Lung (tissue), 12 donors: ENCODE measurements around the gene HOXB9. TPM values are rescaled to one million over a fixed set of nuclear protein-coding genes. Genes with fewer than 3 reads are reported as not detected.

Source experiments
- ATAC-seq: fragments of 200-7000 bp; cut with Tn5 transposase; one replicate; pipeline ENCODE4 v1.9.1; 2020; ENCODE audit warnings: moderate number of reproducible peaks; ENCODE audit not compliant: insufficient read depth, low FRiP score
- DNase-seq, 3 donors: peaks; one replicate each; pipeline ENCODE4 v3.0.0-alpha.2; 2013 to 2017
- H3K27ac ChIP-seq, 2 donors: one replicate each; pipeline ENCODE4 v1.5.1; 2013; ENCODE audit warnings: mild to moderate bottlenecking in 2 of 2, moderate library complexity in 2 of 2, control low read depth in 1 of 2, inconsistent platforms in 1 of 2, low read depth in 1 of 2, low read length in 1 of 2
- H3K27me3 ChIP-seq, 3 donors: one replicate each; pipeline ENCODE4 v1.5.1; 2013; ENCODE audit warnings: low read length in 2 of 3; ENCODE audit not compliant: control insufficient read depth in 3 of 3, insufficient read depth in 3 of 3
- H3K36me3 ChIP-seq, 4 donors: one replicate each; pipeline ENCODE4 v1.5.1; 2013; ENCODE audit warnings: low read length in 4 of 4, mild to moderate bottlenecking in 1 of 4, moderate library complexity in 1 of 4; ENCODE audit not compliant: control insufficient read depth in 4 of 4, insufficient read depth in 4 of 4
- H3K4me1 ChIP-seq, 5 donors: one replicate each; pipeline ENCODE4 v1.5.1; 2013; ENCODE audit warnings: low read length in 5 of 5, mild to moderate bottlenecking in 2 of 5, moderate library complexity in 1 of 5; ENCODE audit not compliant: control insufficient read depth in 5 of 5, insufficient read depth in 5 of 5
- H3K4me3 ChIP-seq: one replicate; pipeline ENCODE4 v1.5.1; 2013; ENCODE audit warnings: mild to moderate bottlenecking, control low read depth, moderate library complexity
- H3K9ac ChIP-seq, 2 donors: one replicate each; pipeline ENCODE4 v1.5.1; 2013; ENCODE audit warnings: low read length in 2 of 2, control low read depth in 1 of 2; ENCODE audit not compliant: insufficient read depth in 1 of 2
- H3K9me3 ChIP-seq, 4 donors: one replicate each; pipeline ENCODE4 v1.5.1; 2013; ENCODE audit warnings: low read length in 3 of 4, mild to moderate bottlenecking in 1 of 4, moderate library complexity in 1 of 4; ENCODE audit not compliant: control insufficient read depth in 4 of 4, insufficient read depth in 3 of 4
- WGBS, 2 donors: extraction: QIAGEN DNeasy Blood & Tissue Kit; methylation state at CpG; one replicate each; pipeline ENCODE4 v1.1.7; 2013; 5-methylcytosine and 5-hydroxymethylcytosine counted together
- polyA plus RNA-seq, 2 donors: library from polyadenylated mRNA; stranded (reverse); fragments of 200-250 nt; gene quantifications; one replicate each; pipeline ENCODE4 v1.2.1, GENCODE V29; 2013
- total RNA-seq, 2 donors: library from RNA; depleted of rRNA in 1 of 2; stranded (reverse); fragments of >200 nt in 1 of 2; gene quantifications; one replicate each; pipeline ENCODE4 v1.2.1, GENCODE V29; 2014 to 2021
- TF ChIP-seq, protein P1 (sequence below): IDR thresholded peaks from 2 replicates; pipeline ENCODE4 v1.5.1; 2012; ENCODE audit warnings: mild to moderate bottlenecking; ENCODE audit errors: control extremely low read depth, extremely low read depth
- donor health status: control.
- donor health status: control.
- donor health status: Bipolar disorder and iron deficiency.
- donor health status: healthy.
- donor health status: DM: yes; HTN: yes; CAD: no.

Gene HOXB9
- total and polyA plus RNA-seq, 4 donors = 0.18 TPM; not detected in 3

DNA sequence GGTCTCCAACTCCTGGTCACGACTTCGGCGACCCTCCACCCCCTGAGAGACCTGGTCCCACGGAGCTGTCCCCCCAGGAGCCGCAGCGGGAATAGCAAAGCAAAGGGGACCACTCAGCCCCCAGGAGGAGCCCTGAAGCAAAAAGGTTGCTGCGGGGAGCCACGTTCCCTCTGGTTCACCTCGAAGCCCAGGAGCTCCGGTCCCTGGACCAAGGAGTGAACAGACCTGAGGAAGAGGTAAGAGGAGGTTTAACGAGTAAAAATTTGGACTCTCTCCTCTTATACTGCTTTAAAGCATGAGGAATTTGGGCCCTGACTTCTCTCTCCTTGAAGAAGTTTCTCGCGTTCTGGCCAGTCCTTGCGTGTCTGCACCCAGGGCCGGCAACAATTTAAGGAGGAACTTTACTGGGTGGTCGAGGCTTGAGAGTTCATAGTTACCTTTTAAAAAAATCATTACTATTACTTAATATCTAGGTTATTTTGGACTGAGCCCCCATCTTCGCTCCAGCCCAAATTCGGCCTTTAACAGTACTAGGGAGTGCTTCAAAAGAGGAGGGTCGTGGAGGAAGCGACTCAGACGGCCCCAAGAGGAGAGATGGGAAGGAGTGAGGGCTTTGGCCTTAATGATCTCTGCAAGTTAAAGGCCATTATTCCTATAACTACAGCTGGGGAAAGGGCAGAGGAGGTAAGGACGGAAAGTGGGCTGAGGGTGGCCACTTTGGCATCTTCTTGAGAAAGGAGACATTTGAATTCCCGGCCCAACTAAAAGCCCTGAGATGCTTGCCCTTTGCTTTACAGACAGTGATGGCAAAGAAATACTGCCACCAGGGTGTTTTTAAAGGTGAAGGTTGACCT is 16.9 kb upstream of the HOXB9 start:
- TF ChIP-seq, protein P1, sequence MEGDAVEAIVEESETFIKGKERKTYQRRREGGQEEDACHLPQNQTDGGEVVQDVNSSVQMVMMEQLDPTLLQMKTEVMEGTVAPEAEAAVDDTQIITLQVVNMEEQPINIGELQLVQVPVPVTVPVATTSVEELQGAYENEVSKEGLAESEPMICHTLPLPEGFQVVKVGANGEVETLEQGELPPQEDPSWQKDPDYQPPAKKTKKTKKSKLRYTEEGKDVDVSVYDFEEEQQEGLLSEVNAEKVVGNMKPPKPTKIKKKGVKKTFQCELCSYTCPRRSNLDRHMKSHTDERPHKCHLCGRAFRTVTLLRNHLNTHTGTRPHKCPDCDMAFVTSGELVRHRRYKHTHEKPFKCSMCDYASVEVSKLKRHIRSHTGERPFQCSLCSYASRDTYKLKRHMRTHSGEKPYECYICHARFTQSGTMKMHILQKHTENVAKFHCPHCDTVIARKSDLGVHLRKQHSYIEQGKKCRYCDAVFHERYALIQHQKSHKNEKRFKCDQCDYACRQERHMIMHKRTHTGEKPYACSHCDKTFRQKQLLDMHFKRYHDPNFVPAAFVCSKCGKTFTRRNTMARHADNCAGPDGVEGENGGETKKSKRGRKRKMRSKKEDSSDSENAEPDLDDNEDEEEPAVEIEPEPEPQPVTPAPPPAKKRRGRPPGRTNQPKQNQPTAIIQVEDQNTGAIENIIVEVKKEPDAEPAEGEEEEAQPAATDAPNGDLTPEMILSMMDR = no peak
- no peaks in the 10 kb centered on the region for H3K4me1 ChIP-seq
- H3K9ac ChIP-seq = no peak overlapping the region
- H3K36me3 ChIP-seq = no peaks in the 10 kb centered on the region
- H3K27ac ChIP-seq = no peak overlapping the region
- DNase-seq (no peak), ATAC-seq (no peak)
- peaks cover 17 to 98% (median 94%) of the 10 kb centered on the region in 3 donors for H3K27me3 ChIP-seq
- 32 to 45% methylated on average over 23 of the region's 23 CpGs for WGBS, 2 donors
- no peak overlapping the region for H3K4me3 ChIP-seq
- peaks cover 0 to 3% (median 0%) of the 10 kb centered on the region in 4 donors for H3K9me3 ChIP-seq

DNA sequence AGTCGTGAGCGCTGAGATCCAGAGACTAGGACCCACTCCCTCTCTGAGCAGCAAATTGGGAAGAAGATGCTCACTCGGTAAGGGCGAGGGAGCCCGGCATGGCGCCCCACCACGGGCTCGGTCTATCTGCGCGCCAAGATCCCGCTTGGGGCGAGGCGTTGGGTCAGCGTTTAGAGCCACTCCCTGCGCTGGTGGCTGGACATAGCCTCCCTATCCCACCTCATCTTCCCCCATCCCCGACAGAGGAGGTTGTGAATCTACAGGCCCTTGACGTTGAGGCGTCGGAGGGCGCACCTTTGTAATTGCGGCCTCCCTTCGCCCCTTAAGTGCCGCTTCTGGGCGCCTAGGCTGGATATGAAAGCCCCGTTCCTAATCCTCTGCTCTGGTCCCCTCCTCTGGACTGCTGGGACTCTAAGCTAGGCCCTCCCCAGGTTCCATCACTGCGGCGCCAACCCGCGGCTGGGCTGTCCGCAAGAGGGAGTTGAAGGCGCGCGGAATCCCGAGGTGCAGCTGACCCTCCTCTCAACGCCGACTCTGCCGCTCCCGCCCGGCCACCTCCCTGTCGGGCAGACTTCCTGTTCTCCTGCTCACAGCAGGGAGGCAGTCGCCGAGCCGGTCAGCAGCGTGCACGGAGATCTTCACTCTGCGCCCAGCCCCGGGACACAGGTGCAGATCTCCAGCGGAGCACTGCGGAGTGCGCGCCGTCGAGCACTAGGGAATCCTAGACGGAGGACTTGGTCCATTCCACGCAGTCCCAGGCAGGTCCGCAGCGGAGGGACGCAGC is 16.1 kb upstream of the HOXB9 start:
- Histone ChIP-seq H3K9me3 (peaks cover 0 to 3% (median 0%) of the 10 kb centered on the region in 4 donors), H3K27ac (no peak overlapping the region), H3K4me3 (no peak overlapping the region), H3K36me3 (no peaks in the 10 kb centered on the region), H3K9ac (no peak overlapping the region), H3K4me1 (no peaks in the 10 kb centered on the region), H3K27me3 (peaks cover 24 to 98% (median 95%) of the 10 kb centered on the region in 3 donors)
- DNase-seq = no peak
- WGBS, 2 donors = 9% methylated on average over 58 of the region's 58 CpGs
- ATAC-seq = no peak
- TF ChIP-seq, protein P1 = no peak

DNA sequence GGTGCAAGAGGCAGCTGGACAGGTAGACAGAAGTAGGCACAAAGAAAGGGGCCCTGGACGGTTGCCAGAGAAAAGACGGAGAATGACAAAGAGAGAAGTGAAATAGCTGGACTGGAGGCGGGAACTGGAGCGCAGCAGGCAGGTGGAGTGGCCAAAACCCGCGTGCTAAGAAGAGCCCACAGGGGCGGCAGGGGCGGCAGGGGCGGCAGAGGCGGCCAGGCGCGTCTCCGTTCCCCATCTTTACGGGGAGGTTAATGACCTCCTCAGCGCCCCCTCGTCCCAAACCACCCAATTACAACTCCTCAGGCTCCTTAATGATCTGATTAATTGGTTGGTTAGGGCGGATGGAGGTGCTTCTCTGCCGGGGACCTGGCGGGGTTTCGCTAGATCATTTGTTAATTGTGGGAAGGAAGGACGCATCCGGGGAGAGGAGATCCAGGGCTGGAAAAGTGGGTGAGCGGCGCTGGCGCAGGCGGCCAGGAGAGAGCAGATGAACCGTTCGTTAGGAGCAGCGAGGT is 15.4 kb upstream of the HOXB9 start:
- Histone ChIP-seq H3K9ac (no peak overlapping the region), H3K9me3 (peaks cover 0 to 3% (median 0%) of the 10 kb centered on the region in 4 donors), H3K4me1 (no peaks in the 10 kb centered on the region), H3K27me3 (peaks cover 24 to 100% (median 98%) of the 10 kb centered on the region in 3 donors), H3K4me3 (no peak overlapping the region), H3K36me3 (no peaks in the 10 kb centered on the region), H3K27ac (no peak overlapping the region)
- TF ChIP-seq, protein P1 = no peak
- 10 to 14% methylated on average over 29 of the region's 29 CpGs for WGBS, 2 donors
- no peak for DNase-seq
- ATAC-seq = no peak
